GM12878 (cell line): ENCODE results near the gene PLPP7. TPM values are rescaled to one million over a fixed set of nuclear protein-coding genes. Genes with fewer than 3 reads are reported as not detected.

ENCODE experiments used
- E4F1 ChIP-seq: fragments of 450-650 bp; IDR thresholded peaks from 2 replicates; pipeline ENCODE4 v1.6.1; 2018; ENCODE audit warnings: borderline replicate concordance, mild to moderate bottlenecking; ENCODE audit not compliant: partially characterized antibody
- EP300 ChIP-seq, 2 experiments: fragments of 150-350 bp in 1 of 2; IDR thresholded peaks; 2 replicates each; pipeline ENCODE4 v1.6.1; 2011 to 2012; ENCODE audit warnings: low read depth in 2 of 2, low read length in 2 of 2, borderline replicate concordance in 1 of 2, improper control_type of control experiment in 1 of 2, inconsistent platforms in 1 of 2; ENCODE audit not compliant: control insufficient read depth in 1 of 2
- PAX5 ChIP-seq: IDR thresholded peaks from 2 replicates; pipeline ENCODE4 v1.6.1; 2011; ENCODE audit warnings: low read depth, low read length, borderline replicate concordance
- PAX8 ChIP-seq: fragments of 450-650 bp; IDR thresholded peaks from 2 replicates; pipeline ENCODE4 v1.6.1; 2017; ENCODE audit warnings: mild to moderate bottlenecking, moderate library complexity
- RAD51 ChIP-seq: fragments of 450-650 bp; IDR thresholded peaks from 2 replicates; pipeline ENCODE4 v1.6.1; 2016; ENCODE audit warnings: moderate library complexity, mild to moderate bottlenecking, inconsistent platforms
- RFX5 ChIP-seq: IDR thresholded peaks from 2 replicates; pipeline ENCODE4 v1.6.1; 2011; ENCODE audit warnings: low read depth, low read length, improper control_type of control experiment
- TARDBP ChIP-seq: IDR thresholded peaks from 2 replicates; pipeline ENCODE4 v1.6.1; 2016; ENCODE audit warnings: borderline replicate concordance
- polyA plus RNA-seq, 11 experiments: library from polyadenylated mRNA; depleted of rRNA in 4 of 11; unstranded in 6 of 11; stranded (reverse) in 5 of 11; fragments of >200 nt; fragmentation: Nextera tagmentation in 4 of 11; fragmentation: Illumina TruSeq in 1 of 11; extraction: Ambion mirVana in 4 of 11; extraction: Trizol in 1 of 11; gene quantifications; 1 replicate in 1 of 11; 2 replicates in 10 of 11; pipeline versions ENCODE4 v1.2.1 to v1.2.3, GENCODE V29; 2011 to 2016; ENCODE audit warnings: inconsistent platforms in 2 of 11, missing spikeins in 2 of 11, low read depth in 1 of 11
- total RNA-seq, 4 experiments: library from RNA; depleted of rRNA in 3 of 4; stranded (reverse); fragments of >200 nt in 3 of 4; fragmentation: Illumina TruSeq in 1 of 4; extraction: Trizol in 1 of 4; gene quantifications; 2 replicates each; pipeline versions ENCODE4 v1.2.1 to v1.2.3, GENCODE V29; 2013 to 2021

PLPP7 gene
- total and polyA plus RNA-seq, 10 of the 15 experiments (the other 5 are each of a cell fraction or from before 2014, with no cell fraction given), result 0.05 to 1.0 (median 0.40) TPM; not detected in 3

GRCh38 chr9:131275332-131276093 lies 14.0 kb upstream of the PLPP7 start (continued):
- TF ChIP-seq RFX5 (no peak), E4F1 (no peak), PAX5 (no peak), EP300 (IDR thresholded peaks at IDR 0.05; ENCODE audit: borderline replicate concordance in 1 of 2, control insufficient read depth in 1 of 2, low read depth in 2 of 2, low read length in 2 of 2) (no peak), PAX8 (no peak), RAD51 (no peak), TARDBP (no peak)
